B cell (primary cell): Measurements from ENCODE around the gene PPEF2.

Experiments used
- CTCF ChIP-seq: fragments of 200-600 bp; IDR thresholded peaks from one replicate; pipeline ENCODE4 v1.8.0; 2022; ENCODE audit warnings: antibody characterized with exemption, mild to moderate bottlenecking
- EZH2 ChIP-seq: IDR thresholded peaks from 2 replicates; pipeline ENCODE4 v1.6.1; 2012; ENCODE audit warnings: borderline replicate concordance, low read depth, mild to moderate bottlenecking, moderate library complexity, low read length; ENCODE audit not compliant: insufficient read depth, poor library complexity, severe bottlenecking

GRCh38 chr4:75904076-75904475 is 1.8 kb upstream of the PPEF2 start:
- TF ChIP-seq CTCF = no peak
- TF ChIP-seq EZH2 = no peak
